ENCODE results near the gene PCNX1. TPM values are rescaled to one million over a fixed set of nuclear protein-coding genes. Genes with fewer than 3 reads are reported as not detected.

Gene PCNX1
- total RNA-seq, 1 experiment from 2014 or later: 48.0 TPM

GRCh38 chr14:71150737-71151136 lies 243.5 kb downstream of the PCNX1 start:
- Histone ChIP-seq H3K27me3 (ENCODE audit: insufficient read depth, low read length) (no peaks in the 10 kb centered on the region), H3K4me1 (ENCODE audit: insufficient read depth, low read length) (no peaks in the 10 kb centered on the region), H3K23me2 (ENCODE audit: insufficient read length, low read depth, low read length, poor library complexity, severe bottlenecking) (no peaks in the 10 kb centered on the region), H2BK12ac (ENCODE audit: insufficient read length, low read depth, low read length) (no peak overlapping the region), H3K4me2 (ENCODE audit: insufficient read depth, insufficient read length, low read length) (no peak overlapping the region), H4K91ac (ENCODE audit: insufficient read length, low read depth, low read length) (no peak overlapping the region), H3K23ac (ENCODE audit: insufficient read length, low read depth, low read length) (no peak overlapping the region), H3K4ac (ENCODE audit: low read depth, low read length) (no peak overlapping the region), H4K5ac (ENCODE audit: insufficient read length, low read depth, low read length) (no peak overlapping the region), H3K56ac (ENCODE audit: insufficient read length, low read depth, low read length) (no peak overlapping the region), H2BK20ac (ENCODE audit: low read depth, low read length, poor library complexity, severe bottlenecking) (no peak overlapping the region), H2BK15ac (ENCODE audit: low read depth, low read length) (no peak overlapping the region), H3K79me2 (ENCODE audit: insufficient read depth, low read length) (no peaks in the 10 kb centered on the region), H3T11ph (ENCODE audit: low read length) (no peak overlapping the region), H3K9me3 (ENCODE audit: control insufficient read depth, low read depth, low read length) (peaks cover 30% of the 10 kb centered on the region), H3K79me1 (ENCODE audit: insufficient read depth, low read depth, low read length, poor library complexity, severe bottlenecking) (no peaks in the 10 kb centered on the region), H2AFZ (ENCODE audit: low read length) (no peak overlapping the region), H3K18ac (ENCODE audit: insufficient read length, low read depth, low read length) (no peak overlapping the region), H2AK5ac (ENCODE audit: insufficient read length, low read length) (no peak overlapping the region), H2BK120ac (ENCODE audit: low read depth, low read length, poor library complexity, severe bottlenecking) (no peak overlapping the region), H4K20me1 (ENCODE audit: control insufficient read depth, insufficient read depth, insufficient read length) (no peaks in the 10 kb centered on the region), H3K9ac (ENCODE audit: extremely low read depth, insufficient read length, low read length) (no peak overlapping the region), H3K27ac (ENCODE audit: insufficient read length, low read depth, low read length) (no peak overlapping the region), H2BK5ac (ENCODE audit: insufficient read length, low read length) (no peak overlapping the region), H3K14ac (ENCODE audit: insufficient read depth, low read length) (no peak overlapping the region), H4K8ac (replicated peaks; ENCODE audit: insufficient read length, low read depth, low read length) (no peak overlapping the region)
- no peak for DNase-seq
- Mint-ChIP-seq H3K4me3 (no peak overlapping the region), H3K27me3 (ENCODE audit: low read depth) (peaks cover 5% of the 10 kb centered on the region; the same call in 1 of the 2 replicates), H3K27ac (no peak overlapping the region), H3K4me1 (0 out of 4 replicates have a peak, but pooled peaks cover 0 to 2% of the 10 kb centered on the region in 2 experiments), H3K36me3 (ENCODE audit: insufficient read depth in 1 of 3, low read depth in 3 of 3) (peaks cover 22 to 40% (median 36%) of the 10 kb centered on the region in 3 experiments), H3K9me3 (peaks cover 50 to 52% of the 10 kb centered on the region in 2 experiments)
- TF ChIP-seq, protein P1, sequence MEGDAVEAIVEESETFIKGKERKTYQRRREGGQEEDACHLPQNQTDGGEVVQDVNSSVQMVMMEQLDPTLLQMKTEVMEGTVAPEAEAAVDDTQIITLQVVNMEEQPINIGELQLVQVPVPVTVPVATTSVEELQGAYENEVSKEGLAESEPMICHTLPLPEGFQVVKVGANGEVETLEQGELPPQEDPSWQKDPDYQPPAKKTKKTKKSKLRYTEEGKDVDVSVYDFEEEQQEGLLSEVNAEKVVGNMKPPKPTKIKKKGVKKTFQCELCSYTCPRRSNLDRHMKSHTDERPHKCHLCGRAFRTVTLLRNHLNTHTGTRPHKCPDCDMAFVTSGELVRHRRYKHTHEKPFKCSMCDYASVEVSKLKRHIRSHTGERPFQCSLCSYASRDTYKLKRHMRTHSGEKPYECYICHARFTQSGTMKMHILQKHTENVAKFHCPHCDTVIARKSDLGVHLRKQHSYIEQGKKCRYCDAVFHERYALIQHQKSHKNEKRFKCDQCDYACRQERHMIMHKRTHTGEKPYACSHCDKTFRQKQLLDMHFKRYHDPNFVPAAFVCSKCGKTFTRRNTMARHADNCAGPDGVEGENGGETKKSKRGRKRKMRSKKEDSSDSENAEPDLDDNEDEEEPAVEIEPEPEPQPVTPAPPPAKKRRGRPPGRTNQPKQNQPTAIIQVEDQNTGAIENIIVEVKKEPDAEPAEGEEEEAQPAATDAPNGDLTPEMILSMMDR (conservative IDR thresholded peaks at IDR 0.05): no peak
- WGBS (ENCODE audit: extremely low coverage, insufficient read length, low lambda C conversion rate): no CpG with 5 or more reads among the region's 5 CpGs

Measured in H9 (cell line).